Progenitor cell of endocrine pancreas (in vitro differentiated cells): ENCODE data around the gene JCAD. TPM values are rescaled to one million over a fixed set of nuclear protein-coding genes. Genes with fewer than 3 reads are reported as not detected.
A peak's percentile ranks its signal among the peaks of the same experiment; 100 is the strongest.
"Not testable (repeated sequence)": the region's sequence is repeated elsewhere in the genome, so short reads cannot be mapped to it uniquely, and the experiment has no call there.

Experiments used
- DNase-seq: peaks from one replicate; pipeline ENCODE4 v3.0.0; 2021; ENCODE audit warnings: low spot score; ENCODE audit not compliant: unreplicated experiment
- H3K27ac Mint-ChIP-seq: 2 replicates; pipeline ENCODE4 v1.8.0; 2021; ENCODE audit warnings: mild to moderate bottlenecking, moderate library complexity, mixed read lengths
- H3K27me3 Mint-ChIP-seq: 2 replicates; pipeline ENCODE4 v1.8.0; 2021; ENCODE audit warnings: mixed read lengths
- H3K36me3 Mint-ChIP-seq: 2 replicates; pipeline ENCODE4 v1.8.0; 2022; ENCODE audit warnings: mixed read lengths; ENCODE audit not compliant: insufficient read depth
- H3K4me1 Mint-ChIP-seq: 2 replicates; pipeline ENCODE4 v1.8.0; 2021; ENCODE audit warnings: low read depth, mixed read lengths
- H3K4me3 Mint-ChIP-seq: 2 replicates; pipeline ENCODE4 v1.8.0; 2021; ENCODE audit warnings: low read depth, mild to moderate bottlenecking, moderate library complexity, mixed read lengths
- H3K9me3 Mint-ChIP-seq: 2 replicates; pipeline ENCODE4 v1.8.0; 2021; ENCODE audit warnings: low read depth, mixed read lengths
- CTCF ChIP-seq: fragments of 200-600 bp; sonication (generic); IDR thresholded peaks from one replicate; pipeline ENCODE4 v1.5.0; 2021; ENCODE audit warnings: antibody characterized with exemption, mild to moderate bottlenecking; ENCODE audit not compliant: unreplicated experiment
- total RNA-seq: library from RNA; stranded (reverse); gene quantifications from 2 replicates; pipeline ENCODE4 v1.2.1, GENCODE V29; 2021

JCAD gene
- total RNA-seq, 1 donor from 2014 or later = 13.4 TPM

GRCh38 chr10:30007406-30007805 lies 52.0 kb downstream of the JCAD start:
- Mint-ChIP-seq H3K4me1 (peaks cover 12% of the 10 kb centered on the region), H3K27me3 (no peaks in the 10 kb centered on the region), H3K27ac (no peak overlapping the region)

DNA sequence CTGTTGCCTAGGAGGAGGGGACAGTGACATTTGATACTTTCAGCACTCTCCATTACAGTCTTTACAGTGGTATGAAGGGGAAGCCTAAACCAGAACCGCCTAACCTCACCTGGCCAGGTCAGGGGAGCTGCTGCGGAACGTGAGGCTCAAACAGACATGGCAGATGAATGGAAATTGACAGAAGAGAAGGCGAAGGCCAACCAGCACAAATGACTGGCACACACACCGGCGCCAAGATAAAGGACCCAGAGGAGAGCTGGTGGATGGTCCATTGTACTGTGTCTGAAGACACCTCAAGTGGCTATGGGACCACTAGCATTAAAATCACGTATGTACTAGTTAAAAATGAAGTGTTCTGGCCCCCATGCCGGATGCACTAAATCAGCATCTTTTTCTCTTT lies 53.0 kb downstream of the JCAD start:
- Mint-ChIP-seq H3K27me3 (peaks cover under 1% of the 10 kb centered on the region), H3K9me3 (peaks cover 3% of the 10 kb centered on the region), H3K4me1 (peaks cover 14% of the 10 kb centered on the region), H3K27ac (no peak overlapping the region), H3K36me3 (no peaks in the 10 kb centered on the region), H3K4me3 (no peak overlapping the region)
- TF ChIP-seq CTCF = no peak
- DNase-seq = no peak

More at GRCh38 chr10:30007406-30007805, 52.0 kb downstream of the JCAD start:
- Mint-ChIP-seq H3K9me3 (peaks cover 3% of the 10 kb centered on the region), H3K4me3 (no peak overlapping the region), H3K36me3 (no peaks in the 10 kb centered on the region)
- no peak for DNase-seq
- no peak for TF ChIP-seq CTCF

- DNase-seq, H3K4me3 Mint-ChIP-seq, H3K27me3 Mint-ChIP-seq, H3K27ac Mint-ChIP-seq, H3K36me3 Mint-ChIP-seq, H3K9me3 Mint-ChIP-seq: not testable (repeated sequence)
- H3K4me1 Mint-ChIP-seq = peaks cover 24% of the 10 kb centered on the region
Observed at GRCh38 chr10:30005116-30005515, 54.3 kb downstream of the JCAD start.

GRCh38 chr10:30002426-30003266 lies 56.7 kb downstream of the JCAD start:
- DNase-seq = peak; percentile 71
- Mint-ChIP-seq H3K4me1 (peaks cover 23% of the 10 kb centered on the region), H3K27ac (no peak overlapping the region), H3K36me3 (no peaks in the 10 kb centered on the region), H3K27me3 (peaks cover 10% of the 10 kb centered on the region), H3K9me3 (no peaks in the 10 kb centered on the region), H3K4me3 (no peak overlapping the region)
- TF ChIP-seq CTCF = peak; percentile 86

- DNase-seq = no peak
- Mint-ChIP-seq H3K9me3 (no peaks in the 10 kb centered on the region), H3K4me1 (peaks cover 16% of the 10 kb centered on the region), H3K27ac (peak overlapping the region; percentile 9), H3K27me3 (peaks cover 10% of the 10 kb centered on the region), H3K36me3 (no peaks in the 10 kb centered on the region), H3K4me3 (no peak overlapping the region)
- no peak for TF ChIP-seq CTCF
Observed at GRCh38 chr10:30000802-30001571, 58.4 kb downstream of the JCAD start.
